Fibroblast of skin of back (primary cell): ENCODE data around the gene SCRN2.
A peak's percentile ranks its signal among the peaks of the same experiment; 100 is the strongest.

Experiments
- DNase-seq: peaks from one replicate; pipeline ENCODE4 v3.0.0-alpha.2; 2013

Gene SCRN2

DNA sequence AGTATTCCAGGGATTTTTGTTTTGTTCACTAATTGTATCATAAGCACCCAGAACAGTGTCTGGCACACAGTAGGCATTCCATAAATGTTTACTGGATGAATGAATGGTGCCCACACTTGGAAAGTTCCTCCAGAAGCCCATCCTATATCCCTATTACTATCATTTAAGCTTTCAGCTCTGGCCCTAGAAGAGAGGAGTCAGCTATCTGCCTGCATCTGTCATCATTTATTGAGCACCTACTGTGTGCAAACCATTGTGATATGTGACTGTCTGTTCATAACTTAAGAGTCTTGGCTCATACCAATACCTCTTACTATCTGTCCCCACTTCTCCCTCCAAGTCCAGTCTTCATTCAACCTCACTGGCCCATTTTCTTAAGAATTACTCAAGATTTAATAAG lies 30.0 kb upstream of the SCRN2 start:
- DNase-seq: no peak

DNA sequence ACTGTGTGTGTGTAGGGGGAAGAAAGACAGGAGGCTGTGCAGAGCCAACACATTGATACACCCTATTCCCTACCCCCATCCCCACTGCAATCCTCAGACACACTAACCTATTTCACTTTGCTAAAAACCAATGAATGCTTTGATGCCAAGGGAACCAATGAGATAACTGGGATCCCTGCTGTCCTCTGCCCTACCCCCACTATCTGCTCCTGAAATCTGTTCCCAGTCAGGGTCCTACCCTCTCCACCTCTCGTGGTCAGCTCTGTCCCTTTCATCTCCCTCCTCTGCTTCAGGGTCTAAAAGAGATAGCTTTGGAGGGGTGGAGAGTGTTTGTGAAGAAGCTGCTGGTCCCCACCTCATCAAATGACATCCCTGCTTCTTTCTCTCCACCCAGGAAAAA lies 29.0 kb upstream of the SCRN2 start:
- DNase-seq: no peak

DNA sequence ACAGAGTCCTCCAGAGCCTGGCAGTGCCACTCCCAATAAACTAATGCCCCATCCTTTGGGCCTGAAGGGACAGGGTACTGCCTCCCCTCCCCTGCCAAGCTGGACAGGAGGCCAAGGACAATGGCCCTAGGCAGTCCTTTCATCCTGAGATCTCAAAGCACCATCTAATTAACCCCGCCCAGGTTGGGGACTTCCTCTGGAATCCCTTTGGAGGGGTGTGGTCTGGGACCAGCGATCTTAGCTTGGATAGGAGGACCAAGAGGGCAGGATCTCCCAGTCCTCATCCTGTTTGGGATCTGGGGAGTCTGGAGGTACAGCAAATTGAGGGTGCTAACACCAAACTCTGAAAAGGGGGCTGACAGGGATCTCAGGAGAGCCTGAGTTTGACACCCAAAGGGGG lies 28.0 kb upstream of the SCRN2 start:
- DNase-seq: no peak

DNA sequence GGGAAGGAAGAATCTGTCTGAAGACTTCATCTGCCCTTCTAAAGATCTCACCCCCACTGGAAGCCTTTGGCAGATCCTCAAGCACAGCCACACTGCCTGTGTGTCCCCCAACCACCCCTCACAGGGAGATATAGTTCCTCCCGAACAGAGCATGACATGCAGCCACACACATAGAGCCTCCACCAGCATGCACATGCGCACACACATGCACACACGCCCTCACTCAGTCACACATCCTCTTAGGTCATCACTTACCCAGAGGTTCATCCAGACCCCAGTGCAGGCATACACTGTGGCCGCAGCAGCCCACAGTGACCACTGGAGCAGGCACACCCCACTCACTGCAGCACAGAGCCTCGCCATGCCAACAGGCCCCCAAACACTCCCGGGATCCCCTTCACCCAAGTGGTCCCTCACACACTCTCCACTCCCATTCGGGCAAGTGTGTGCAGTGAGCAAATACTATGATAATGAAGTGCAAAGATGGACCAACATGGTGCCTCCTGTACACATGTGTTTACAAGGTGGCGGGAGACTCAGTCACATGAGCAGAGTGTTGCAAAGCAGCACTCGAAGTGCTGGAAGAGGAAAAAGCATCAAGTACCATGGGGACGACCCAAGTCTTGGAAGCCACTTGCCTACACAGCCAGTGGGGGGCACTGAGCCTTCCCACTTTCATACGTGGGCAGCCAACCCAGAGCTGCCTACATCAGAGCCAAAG lies 26.9 kb upstream of the SCRN2 start:
- DNase-seq: no peak

DNA sequence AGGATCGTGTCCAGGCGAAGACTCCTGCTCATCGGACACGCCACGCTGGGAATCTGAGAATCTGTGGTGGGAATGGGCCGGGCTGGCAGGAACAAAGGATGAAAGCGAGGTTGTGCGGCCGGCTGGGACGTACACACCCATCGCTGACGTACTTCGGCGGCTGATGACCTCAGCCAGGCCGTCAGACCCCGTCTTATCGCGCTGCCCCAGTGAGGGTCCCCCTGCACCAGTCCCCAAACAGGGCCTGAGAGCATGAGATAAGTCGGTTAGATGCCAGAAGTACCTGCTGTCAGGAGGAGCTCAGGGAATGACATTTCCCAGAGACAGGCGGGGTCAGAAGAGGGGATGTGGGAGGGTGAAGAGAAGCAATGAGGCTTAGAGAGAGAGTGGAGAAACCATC lies 25.9 kb upstream of the SCRN2 start:
- DNase-seq: no peak

- no peak for DNase-seq
These were observed 23.7 kb upstream of the SCRN2 start for GRCh38 chr17:47864791-47865216.

- DNase-seq: peak; percentile 92
These were observed 21.8 kb upstream of the SCRN2 start for GRCh38 chr17:47862621-47863440.

DNA sequence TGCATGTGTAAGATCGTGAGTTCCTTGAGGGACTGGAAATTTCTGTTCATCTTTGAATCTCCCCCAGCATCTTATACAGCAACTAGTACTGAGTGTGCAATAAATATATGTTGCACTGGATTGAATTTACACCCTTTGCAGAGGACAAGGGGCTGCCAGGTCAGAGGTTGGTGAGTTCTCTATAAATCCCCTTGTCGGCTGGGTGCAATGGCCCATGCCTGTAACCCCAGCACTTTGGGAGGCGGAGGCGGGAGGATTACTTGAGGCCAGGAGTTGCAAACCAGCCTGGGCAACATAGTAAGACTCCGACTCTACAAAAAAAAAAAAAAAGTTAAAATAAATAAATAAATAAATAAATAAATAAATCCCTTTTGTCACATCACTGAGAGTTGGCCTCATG lies 19.3 kb upstream of the SCRN2 start:
- no peak for DNase-seq

DNA sequence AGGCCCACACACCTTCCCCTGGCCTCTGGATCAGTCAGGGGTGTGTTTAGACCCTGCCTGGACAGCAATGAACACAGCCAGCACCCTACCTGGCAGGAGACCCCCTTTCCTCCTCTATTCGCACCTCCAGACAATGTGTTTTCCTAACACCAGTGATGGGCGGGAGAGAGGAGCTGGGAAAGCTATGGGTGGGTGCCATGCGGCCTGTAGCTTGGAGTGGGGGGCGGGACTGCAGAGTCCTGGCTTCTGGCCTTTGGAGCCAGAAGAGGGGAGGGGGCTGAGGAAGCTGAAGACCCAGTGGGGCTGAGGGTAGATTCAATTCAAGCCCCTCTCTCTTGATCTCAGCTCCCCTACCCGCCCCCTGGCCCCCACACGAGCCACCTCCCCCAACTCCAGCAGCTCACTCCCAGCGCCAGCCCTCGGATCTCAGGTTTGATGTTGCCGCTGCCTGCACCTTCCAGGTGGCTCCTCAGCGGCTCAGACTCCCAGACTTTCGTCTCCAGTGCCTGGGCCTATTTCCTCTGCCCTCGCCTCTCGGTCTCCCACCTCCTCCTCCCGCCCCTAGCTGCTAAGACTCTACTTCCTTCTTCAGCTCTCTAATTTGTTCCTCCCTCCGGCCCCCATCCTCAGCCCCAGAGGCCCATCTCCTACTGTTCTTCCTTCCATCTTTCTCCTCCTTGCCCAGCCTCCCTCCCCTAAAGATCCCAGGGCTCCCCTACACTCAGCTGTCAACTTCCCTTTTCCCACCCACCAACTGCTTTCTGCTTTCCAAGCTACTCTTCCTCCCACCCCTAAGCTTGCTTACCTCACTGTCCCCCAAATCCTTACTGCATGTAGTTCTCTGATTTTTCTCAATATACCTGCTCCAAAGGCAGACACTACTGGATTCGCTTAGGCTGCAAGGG lies 16.7 kb upstream of the SCRN2 start:
- DNase-seq: no peak

DNA sequence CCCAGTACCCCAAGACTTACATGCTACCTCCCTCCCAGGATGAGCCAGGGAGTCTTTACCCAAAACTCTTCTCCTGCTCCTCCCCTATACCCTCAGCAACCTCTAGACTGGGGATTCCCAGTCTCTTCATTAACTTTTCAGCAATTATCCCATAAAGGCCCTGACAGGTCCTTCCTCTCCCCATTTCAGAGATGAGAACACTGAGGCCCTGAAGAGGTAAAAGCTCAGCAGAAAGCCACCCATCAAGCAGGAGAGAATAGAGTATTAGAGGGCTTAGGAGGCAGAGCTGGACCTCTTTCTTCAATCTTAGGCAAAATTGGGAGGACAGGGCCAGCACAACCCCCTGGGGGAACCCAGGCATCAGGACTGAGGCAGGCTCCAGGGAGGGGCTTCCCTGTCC lies 15.8 kb upstream of the SCRN2 start:
- no peak for DNase-seq

GRCh38 chr17:47855737-47856136 lies 14.7 kb upstream of the SCRN2 start:
- no peak for DNase-seq

DNA sequence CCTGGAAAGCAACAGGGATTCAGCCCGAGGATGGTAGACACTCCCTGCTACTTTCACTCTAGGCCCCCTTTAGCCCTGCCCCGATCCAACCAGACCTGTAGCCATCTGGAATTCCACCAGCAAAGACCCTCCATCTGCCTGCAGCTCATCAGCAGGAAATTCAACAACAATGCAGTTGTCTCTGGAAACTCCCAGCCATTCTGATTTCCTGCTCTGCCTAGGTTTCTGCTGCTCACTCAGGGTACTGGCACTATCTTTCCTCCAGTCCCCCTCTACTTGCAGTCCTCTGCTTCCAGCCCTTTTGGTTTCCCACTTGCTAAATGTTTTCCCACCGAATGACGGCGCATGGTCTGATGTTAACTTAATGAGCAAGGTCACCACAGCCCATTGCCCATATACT lies 12.5 kb upstream of the SCRN2 start:
- DNase-seq: no peak

DNA sequence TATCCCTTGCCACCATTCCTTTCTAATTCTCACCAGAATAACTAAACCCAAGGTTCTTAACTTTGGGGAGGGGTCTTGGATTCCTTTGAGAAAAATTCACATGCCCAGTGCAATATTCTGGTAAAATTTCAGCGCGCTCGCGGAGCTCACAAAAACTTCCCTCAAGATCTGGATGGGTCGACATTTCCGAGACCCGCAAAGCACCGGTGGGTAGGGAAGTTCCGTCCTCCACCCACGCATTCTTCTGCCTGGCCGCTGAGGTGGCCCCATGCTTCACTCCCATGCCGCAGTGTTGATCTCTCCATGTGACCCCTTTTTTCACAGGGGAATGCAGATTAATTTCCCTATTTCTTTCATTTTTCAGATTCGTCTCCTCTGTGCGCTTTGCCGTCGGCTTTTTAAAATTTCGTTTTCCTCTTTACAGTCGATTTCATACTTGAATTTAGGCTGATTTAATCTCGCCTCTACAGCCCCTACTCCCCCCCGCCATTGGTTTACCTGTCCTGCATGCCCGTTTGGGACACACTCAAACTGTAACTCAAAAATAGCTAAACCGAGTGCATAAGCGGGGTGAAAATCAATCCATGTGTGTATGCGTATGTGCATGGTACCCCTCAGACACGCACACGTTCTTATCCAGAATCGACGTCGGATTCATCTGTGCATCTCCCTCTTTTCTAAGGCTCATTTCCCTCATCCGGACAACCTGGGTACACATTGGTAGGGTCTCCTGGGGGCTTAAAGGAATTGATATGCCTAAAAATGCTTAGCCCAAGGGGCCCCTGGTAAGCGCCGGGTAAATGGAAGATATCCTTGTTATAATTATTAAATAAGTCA lies 11.3 kb upstream of the SCRN2 start:
- DNase-seq: no peak

DNA sequence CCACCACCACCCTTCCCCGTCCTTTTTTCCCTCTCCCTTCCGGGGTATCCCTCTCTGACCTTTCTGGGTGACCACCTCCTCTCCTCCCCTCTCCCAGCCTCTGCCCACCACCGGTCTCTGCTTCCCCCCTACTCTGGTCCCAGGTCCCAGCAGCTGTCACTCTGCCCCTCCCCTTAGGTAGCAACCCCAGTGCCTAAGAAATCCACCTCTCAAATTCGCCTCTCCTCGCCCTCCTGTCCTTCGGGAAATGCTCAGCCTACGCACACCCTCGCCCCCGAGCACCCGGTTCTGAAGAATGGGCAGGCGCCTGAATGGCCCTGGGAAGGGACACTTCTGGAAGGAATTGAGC lies 10.7 kb upstream of the SCRN2 start:
- DNase-seq: no peak

DNA sequence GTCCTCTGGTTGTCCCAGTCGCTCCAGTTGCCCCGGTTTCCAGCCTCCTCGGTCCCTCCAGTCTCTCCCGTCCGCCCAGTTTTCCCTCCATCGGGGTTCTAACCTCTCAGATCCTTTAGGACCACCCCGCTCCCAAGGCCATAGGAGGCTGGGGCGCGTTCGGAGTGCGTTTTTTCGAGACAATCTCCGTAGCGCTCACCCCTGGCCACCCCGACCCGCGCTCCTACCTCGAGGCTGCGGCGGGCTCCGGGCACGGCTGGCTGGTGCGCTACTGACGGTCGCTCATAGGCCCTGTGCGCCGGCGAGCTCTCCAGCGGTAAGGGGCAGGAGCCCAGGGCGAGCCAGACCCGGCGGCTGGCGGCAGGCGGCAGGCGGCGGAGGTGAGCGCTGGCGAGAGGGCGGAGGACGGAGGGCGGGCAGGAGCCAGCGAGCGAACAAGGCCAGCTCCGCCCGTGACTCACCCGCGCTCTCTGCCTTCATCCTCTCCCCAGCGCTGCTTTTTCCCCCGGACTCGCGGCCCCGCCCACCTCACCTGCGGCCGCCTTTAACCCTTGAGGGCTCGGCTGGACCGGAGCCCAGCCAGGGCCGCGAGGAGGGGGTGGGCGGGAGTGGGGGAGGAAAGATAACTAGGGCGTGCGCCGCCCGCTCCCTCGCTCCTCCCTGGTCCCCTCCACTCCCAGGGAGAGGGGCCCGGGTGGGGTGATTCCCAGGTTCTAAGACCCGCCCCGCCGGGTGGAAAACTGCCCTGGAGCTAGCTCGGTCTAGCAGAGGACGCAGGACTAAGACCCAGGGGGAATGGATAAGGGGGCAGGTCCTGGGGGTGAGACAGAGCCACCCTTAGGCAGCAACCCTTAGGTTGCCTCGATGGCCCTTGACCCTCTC lies 9.9 kb upstream of the SCRN2 start, which contains the start of gene SP6:
Gene SP6 (minus strand): TSS at position 472 of the 882 bp plus-strand sequence. CDS start 2,734 bp downstream, outside the sequence.
- peak; percentile 60 for DNase-seq

DNA sequence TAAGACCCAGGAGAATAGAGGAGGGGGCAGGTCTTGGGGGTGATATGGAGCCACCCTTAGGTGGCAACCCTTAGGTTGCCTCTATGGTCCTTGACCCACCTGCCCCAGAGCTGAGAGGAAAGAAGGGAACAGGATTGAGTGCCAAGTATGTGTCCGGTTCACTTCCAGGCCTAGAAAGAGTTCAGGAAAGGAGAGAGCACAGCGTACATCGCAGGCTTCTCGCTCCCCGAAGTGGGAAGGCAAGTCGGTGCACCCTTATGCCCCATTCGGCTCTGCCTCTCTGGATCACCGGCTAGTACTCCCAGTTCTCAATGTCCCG lies 9.3 kb upstream of the SCRN2 start:
- no peak for DNase-seq

DNA sequence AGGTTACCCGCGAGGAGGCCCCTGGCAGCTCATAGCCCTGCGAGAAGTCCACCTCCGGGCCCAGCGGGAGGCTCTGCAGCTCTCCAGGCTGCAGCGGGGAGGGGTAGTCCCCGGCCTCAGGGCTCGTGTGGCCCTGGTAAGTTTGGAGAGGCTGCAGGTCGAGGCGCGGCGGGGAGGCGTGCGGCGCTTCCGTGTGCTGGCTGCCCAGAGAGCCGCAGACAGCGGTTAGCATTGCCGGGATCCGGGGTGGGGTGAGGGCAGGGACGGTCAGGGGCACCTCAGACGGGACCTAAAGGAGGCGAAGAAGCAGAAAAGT lies 7.1 kb upstream of the SCRN2 start:
- DNase-seq: no peak

DNA sequence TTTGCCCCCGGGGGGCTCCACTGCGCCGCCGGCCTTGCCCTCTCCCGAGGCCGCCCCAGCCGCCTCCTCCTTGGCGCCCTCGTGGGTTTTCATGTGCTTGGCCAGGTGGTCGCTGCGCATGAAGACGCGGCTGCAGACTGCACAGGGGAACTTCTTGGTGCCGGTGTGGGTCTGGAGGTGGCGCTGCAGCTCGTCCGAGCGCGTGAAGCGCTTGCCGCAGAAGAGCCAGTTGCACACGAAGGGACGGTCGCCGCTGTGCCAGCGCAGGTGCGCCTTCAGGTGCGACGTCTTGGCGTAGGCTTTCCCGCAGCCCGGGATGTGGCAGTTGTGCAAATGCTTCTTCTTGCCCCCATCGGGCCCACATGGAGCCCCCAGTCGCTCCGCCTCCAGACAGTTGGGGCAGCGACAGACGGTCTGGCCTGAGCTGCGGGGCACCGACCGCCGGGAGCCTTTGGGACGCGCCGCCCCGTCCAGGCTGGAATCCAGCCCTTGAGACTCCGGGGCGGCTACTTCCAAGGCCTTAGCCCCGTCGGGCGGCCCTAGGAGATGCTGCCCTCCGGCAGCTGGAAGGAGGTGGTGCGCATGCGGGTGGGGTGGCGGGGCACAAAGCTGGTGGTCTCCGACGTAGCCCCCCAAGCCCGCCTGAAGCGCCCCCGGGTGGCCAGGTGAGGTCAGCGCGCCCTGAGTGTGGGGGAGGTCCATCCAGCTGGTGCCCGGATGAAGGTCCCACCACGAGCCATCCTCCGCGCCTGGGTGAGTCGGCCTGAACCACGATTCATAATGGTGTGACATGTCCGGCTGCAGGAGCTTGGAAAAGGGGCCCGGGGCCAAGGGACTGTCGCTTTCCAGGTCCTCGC lies 6.5 kb upstream of the SCRN2 start:
- DNase-seq: no peak

DNA sequence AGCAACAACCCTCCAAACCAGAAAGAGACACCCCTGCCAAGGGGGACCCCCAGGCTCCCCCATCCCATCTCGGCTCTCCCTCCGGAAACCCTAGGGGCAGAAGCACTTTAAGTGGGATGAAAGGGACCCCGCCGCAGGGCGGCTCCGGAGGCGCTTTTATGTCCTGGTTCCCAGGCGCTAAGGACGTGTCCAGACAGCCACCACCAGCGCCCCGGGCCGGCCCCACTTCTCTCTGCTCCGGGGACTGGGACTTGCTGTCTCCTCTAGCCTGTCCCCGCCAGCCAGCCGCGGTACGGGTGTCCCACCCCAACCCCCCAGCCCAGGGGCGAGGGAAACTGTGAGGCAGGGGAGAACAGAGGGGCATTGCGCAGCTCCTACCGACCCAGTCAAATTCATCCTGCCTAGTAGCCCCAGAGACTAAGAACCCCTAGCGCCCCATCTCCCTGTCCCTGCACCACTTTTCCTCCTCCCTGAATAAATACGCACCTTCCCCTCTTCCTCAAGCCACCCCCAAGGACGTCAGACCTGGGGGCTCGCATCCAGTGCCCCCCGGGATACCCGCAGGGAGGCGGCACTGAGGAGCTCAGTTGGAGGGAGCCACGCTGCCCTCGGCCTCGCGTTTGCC lies 5.8 kb upstream of the SCRN2 start:
- DNase-seq: no peak

- DNase-seq: no peak
These were observed 4.6 kb upstream of the SCRN2 start for GRCh38 chr17:47845716-47846075.
